ENCODE results near the gene FAR2.

FAR2 gene

GRCh38 chr12:29204521-29204920 lies 55.4 kb downstream of the FAR2 start:
- no peak for DNase-seq (ENCODE audit: low read depth)

DNA sequence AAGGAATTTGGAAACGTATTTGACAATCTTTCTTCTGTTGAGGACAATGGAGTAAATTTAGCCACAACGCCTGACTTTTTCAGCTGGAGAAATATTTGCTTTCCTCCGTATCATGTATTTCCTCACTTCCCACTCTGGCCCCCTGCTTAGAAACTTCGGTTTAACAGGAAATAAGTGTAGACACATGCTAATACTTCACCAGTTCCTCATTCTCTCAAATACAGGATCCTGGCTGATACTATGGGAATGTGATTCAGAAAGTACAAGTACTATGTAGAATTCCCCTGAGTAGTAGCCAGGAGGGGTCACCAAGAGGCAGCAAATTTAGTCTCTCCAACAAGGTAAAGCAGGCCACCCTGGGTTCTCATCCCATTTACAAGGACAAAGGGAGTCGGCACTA lies 58.0 kb downstream of the FAR2 start:
- no peak for DNase-seq (ENCODE audit: low read depth)

- DNase-seq (ENCODE audit: low read depth): no peak
Measured at GRCh38 chr12:29208060-29208459, 59.0 kb downstream of the FAR2 start.

DNA sequence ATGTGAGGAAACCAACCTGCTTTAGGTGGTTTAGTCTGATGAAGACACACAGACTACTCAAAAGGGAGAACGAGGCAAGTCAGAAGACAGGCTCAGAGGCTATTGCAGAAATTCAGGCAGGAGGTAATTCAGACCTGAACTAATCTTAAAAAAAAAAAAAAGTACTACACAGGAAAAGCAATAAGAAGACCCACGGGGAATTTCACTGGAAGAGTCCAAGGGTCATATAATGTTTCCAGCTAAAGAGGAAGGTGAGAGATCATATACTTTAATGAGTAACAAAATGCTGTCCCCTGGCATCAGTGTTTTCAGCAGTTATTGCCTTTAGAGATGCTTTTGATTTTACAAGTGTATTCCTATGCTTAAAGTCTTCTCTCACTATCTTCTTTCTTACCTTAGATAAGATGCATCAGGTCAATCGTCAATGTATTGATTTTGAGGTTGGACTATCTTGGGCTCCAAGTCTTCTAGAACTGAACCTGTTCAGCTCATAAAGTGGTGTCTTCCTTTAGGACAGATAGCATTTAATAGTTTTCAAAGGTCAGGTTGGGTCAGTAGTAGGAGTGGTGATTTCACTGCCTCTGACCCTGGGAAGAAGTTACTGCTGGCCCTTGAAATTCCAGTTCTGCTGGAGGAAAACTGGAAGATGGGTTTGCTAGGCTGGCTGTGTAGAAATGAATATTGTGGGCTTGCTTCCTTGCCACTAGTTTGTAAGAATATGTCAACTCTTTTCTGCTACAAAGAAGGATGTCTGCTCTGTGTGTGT lies 60.0 kb downstream of the FAR2 start:
- no peak for DNase-seq (ENCODE audit: low read depth)

DNA sequence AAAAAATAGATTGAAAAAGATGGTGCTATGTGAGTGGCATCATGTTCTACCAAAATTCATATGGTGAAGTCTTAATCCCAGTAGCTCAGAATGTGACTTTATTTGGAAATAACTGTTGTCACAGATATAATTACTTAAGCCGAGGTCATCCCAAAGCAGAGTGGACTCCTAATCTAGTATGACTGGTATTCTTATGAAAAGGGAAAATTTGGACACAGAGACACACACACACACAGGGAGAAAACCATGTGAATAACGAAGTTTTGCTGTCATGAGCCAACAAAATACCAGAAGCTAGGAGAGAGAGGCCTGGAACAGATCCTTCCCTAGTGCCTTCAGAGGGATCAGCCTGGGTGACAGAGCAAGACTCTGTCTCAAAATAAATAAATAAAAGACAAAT lies 62.6 kb downstream of the FAR2 start:
- no peak for DNase-seq (ENCODE audit: low read depth)

DNA sequence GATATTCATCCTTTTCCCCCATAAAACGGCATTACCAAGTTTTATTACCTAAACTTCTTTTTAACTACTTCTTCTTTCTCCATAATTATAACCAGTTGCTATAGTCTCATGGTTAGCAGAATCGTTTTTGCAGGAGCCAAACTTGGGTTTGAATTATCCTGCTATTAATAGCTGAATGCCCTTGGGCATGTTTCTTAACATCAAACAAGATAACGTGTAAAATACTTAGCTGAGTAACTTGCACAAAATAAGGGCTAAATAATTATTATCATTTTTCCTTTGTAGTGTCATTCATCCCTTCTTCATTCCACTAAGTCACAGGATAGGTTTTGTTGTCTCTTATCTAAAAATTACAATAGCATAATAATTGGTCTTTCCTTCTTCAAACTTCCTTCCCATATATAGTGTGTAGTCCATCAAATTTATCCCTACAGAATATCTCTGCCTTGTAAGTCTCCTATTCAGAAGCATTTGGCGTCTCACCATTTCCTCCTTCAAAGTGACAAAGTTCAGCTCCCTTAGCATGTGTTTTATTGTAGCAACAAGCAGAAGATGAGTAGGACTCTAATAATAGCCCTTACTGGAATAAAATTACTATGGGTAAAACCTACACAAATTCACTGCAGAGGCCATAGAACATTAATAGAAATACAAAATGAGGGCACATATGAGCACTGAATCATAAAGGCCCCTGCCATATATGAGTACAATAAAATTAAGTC lies 63.8 kb downstream of the FAR2 start:
- no peak for DNase-seq (ENCODE audit: low read depth)

DNA sequence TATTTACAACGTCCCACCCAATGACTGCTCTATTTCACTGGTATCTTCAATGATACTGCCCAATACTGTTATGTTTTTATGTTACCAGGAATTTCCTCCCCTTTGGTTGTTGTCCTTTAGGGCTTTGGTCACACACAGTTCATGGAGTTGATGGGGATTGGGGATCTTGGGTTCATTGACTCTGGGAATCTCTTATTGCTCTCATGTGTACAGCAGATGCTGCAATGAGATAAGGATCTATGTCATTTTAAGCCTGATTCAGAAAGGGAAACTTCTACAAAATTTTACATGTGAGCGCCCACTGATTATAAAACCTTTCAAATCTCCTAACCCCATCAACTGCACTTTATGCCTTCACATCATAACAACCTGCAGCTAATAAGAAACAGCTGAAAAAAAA lies 67.2 kb downstream of the FAR2 start:
- DNase-seq (ENCODE audit: low read depth): no peak

- no peak for DNase-seq (ENCODE audit: low read depth)
Measured at GRCh38 chr12:29216797-29217575, 67.9 kb downstream of the FAR2 start.

DNA sequence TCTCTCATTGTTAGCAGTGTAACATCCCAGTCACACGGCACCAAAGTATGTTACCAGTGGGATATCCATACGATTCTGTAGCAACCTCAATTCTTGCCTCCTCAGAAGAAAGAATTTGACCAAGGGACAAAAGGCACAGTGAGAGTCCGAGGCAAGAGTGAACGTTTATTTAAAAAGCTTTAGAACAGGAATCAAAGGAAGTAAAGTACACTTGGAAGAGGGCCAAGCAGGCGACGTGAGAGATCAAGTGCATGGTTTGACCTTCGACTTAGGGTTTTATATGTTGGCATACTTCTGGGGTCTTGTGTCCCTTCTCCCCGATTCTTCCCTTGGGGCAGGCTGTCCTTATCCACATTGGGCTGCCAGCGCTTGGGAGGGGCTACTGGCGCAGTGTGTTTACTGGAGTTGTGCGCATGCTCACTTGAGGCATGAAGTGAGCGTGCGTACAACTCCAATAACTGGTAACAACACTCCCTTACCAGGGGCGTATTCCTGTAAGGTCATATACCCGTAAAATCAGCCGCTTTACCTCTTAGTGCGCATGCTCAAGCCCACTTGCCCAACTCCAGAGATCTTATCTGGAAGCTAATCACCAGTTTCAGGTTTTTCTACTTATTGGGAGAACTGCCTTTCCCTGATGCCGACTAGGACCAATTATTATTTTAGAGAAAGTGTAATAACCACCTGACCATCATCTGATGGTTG lies 71.7 kb downstream of the FAR2 start:
- DNase-seq (ENCODE audit: low read depth): no peak

DNA sequence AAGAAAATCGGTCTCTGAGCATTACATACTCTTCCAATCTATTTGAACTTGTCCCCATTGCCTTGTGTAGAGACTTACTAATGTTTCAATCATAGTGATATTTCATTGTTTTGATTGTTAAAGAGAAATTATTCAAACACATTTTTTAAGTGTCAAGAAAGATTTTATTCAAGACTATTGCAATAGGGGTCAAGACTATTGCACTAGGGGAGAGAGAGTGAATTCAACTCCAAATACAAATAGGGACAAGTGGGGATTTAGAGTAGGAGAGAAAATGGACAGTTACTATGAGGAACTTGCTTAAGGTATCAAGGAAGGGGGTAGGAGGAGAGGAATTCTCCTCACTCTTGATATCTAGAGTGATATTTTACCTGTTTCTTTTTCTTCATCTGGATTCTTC lies 73.1 kb downstream of the FAR2 start:
- DNase-seq (ENCODE audit: low read depth): no peak

- no peak for DNase-seq (ENCODE audit: low read depth)
Measured at GRCh38 chr12:29223426-29223825, 74.3 kb downstream of the FAR2 start.

DNA sequence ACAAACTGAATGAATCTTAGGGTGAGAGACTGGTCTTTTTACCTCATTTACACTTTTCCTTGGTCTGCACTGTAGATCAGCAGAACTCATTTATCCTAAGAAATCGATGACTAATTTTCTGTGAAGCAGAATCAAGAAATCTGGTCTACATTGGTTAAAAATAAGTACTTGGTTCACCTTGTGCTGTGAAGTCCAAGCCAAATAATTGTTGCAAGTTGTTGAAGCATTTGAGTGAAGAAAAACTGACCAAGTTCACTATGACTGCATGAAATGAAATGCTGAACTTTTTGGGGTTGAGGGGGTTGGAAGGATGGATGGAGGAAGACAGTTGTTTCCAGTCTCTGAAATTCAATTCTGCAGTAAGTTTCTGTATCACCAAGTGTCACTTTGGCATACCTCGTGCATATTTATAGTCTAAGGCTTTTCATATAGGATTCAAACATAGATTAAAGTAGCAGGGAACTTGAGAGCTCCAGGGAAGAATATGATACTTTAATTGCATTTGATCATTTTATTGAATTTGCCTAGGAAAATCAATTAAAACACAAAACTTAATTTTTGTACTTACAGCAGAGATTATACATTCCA lies 75.0 kb downstream of the FAR2 start:
- no peak for DNase-seq (ENCODE audit: low read depth)

DNA sequence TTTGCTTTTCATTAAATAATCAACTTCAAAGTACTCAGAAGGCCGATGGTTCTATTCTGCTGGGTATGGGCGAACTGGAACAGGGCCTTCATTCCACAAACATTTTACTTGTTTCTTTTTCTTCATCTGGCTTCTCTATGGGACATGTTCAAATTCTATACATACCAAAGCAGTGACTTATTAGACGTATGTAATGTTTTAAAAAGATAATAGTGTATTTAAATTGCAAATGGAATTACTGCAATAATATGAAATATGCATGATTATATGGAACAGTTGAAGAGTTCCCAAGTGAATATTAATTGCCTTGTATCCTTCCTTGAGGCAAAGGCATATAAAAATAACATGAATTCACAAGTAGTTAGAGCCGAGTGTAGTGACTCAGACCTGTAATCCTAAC lies 75.5 kb downstream of the FAR2 start:
- DNase-seq (ENCODE audit: low read depth): no peak

DNA sequence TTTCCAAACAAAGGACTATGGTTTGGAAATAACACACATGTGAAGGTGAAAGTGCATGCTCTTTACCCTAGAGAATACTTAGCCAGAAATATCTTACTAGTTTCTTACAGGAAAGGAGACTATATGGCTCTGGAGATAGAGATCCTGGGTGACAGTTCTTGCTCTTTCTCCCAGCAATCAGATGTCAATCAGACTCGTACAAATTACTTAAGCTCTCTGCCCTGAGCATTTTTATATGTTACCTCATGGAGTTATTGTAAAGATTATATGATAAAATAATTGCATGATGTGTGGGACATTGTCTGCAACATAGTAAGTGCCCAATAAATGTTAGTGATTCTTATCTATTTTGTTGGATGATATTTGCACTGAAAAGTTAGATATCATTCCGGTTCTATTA lies 76.8 kb downstream of the FAR2 start:
- no peak for DNase-seq (ENCODE audit: low read depth)

DNA sequence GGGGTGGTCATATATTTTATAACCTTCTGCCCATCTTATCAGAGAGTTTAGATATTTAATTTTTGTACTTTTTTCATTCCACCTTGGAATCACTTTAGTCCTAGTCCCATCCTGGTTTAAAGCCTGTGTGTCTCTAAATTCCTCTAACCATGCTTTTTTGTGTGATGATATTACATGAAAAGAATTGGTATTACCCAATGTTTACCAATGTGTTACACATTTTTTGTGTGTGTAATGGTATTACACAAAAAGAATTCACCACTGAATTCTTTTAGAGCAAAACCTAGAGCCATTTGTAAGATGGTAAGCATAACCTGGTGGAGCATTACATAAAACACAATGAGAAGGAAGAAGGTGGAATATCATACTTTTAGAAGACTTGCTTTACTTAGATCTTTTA lies 77.5 kb downstream of the FAR2 start:
- no peak for DNase-seq (ENCODE audit: low read depth)

- no peak for DNase-seq (ENCODE audit: low read depth)
Measured at GRCh38 chr12:29228474-29229157, 79.5 kb downstream of the FAR2 start.

GRCh38 chr12:29229158-29229505 lies 80.1 kb downstream of the FAR2 start:
- DNase-seq (ENCODE audit: low read depth): no peak

DNA sequence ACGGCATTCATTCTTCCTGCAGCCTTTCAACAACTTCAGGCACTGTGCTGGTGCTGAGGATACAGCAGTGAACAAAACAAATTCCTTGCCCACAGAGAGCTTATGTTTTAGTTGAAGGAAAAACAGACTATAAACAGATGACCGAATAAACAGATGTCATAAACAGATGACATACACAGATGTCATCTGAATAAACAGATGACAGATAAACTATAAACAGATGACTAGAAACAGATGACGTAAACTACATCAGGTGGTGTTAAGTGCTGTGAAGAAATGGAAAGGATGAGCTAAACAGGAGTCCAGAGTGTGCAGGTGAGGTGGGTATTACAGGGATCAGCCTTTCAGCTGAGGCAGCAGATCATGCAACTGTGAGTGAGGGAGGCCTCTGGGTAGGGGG lies 80.9 kb downstream of the FAR2 start:
- DNase-seq (ENCODE audit: low read depth): no peak

- DNase-seq (ENCODE audit: low read depth): no peak
Measured at GRCh38 chr12:29230800-29231560, 81.9 kb downstream of the FAR2 start.

GRCh38 chr12:29232086-29232485 lies 83.0 kb downstream of the FAR2 start:
- no peak for DNase-seq (ENCODE audit: low read depth)

- DNase-seq (ENCODE audit: low read depth): no peak
Measured at GRCh38 chr12:29234552-29234951, 85.5 kb downstream of the FAR2 start.

All from stimulated activated CD8-positive, alpha-beta memory T cell treated with anti-CD3 and anti-CD28 coated beads, Interleukin-15, amount 100 ng/mL, for 1 hour (primary cell).